Mucosa of rectum (tissue), 2 donors: ENCODE data around the gene MAGI2.

Source experiments
- H3K27ac ChIP-seq, 2 donors: one replicate each; pipeline ENCODE4 v1.7.0; 2013; ENCODE audit warnings: inconsistent platforms in 2 of 2, low read depth in 2 of 2, low read length in 2 of 2
- H3K27me3 ChIP-seq, 2 donors: one replicate each; pipeline ENCODE4 v1.7.0; 2013; ENCODE audit warnings: low read length in 2 of 2; ENCODE audit not compliant: control insufficient read depth in 2 of 2, insufficient read depth in 2 of 2
- H3K36me3 ChIP-seq, 2 donors: one replicate each; pipeline ENCODE4 v1.7.0; 2013; ENCODE audit warnings: low read length in 2 of 2; ENCODE audit not compliant: control insufficient read depth in 2 of 2, insufficient read depth in 2 of 2
- H3K4me1 ChIP-seq, 2 donors: one replicate each; pipeline ENCODE4 v1.7.0; 2013; ENCODE audit warnings: low read length in 2 of 2, mild to moderate bottlenecking in 1 of 2; ENCODE audit not compliant: control insufficient read depth in 2 of 2, insufficient read depth in 2 of 2
- H3K4me3 ChIP-seq, 2 donors: one replicate each; pipeline ENCODE4 v1.7.0; 2013; ENCODE audit warnings: low read length in 2 of 2
- H3K9ac ChIP-seq, 2 donors: one replicate each; pipeline ENCODE4 v1.7.0; 2013; ENCODE audit warnings: low read length in 2 of 2, low read depth in 1 of 2, mild to moderate bottlenecking in 1 of 2
- H3K9me3 ChIP-seq, 2 donors: one replicate each; pipeline ENCODE4 v1.7.0; 2013; ENCODE audit warnings: low read length in 2 of 2; ENCODE audit not compliant: control insufficient read depth in 2 of 2
- donor health status: healthy.
- donor health status: Normal muscosa, but diverticular disease.

MAGI2 gene

DNA sequence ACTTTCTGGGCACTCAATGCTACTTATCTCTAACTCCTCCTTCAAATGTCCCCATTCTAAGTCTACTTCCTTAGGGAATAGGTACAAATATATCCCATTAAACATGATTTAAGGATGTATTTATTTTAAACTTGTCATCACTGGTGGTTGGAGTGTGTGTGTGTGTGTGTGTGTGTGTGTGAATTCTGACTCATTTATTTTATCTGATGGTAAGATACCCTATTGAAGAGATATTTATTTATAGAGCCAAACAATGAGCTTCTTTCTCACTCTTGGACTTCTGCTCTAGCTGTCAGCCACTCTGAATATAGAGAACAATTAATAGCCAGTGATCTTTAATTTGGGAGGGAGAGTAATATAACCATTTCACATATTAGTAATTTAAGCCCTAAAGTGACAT, 17.8 kb upstream of the MAGI2 start:
- H3K9ac ChIP-seq: no peak overlapping the region
- no peaks in the 10 kb centered on the region for H3K4me1 ChIP-seq
- no peak overlapping the region for H3K27ac ChIP-seq
- H3K36me3 ChIP-seq: no peaks in the 10 kb centered on the region
- H3K9me3 ChIP-seq: no peaks in the 10 kb centered on the region
- H3K27me3 ChIP-seq: no peaks in the 10 kb centered on the region
- H3K4me3 ChIP-seq: no peak overlapping the region

GRCh38 chr7:79465551-79465950, 12.1 kb upstream of the MAGI2 start:
- Histone ChIP-seq H3K4me3 (no peak overlapping the region), H3K9ac (no peak overlapping the region), H3K9me3 (no peaks in the 10 kb centered on the region), H3K27ac (no peak overlapping the region), H3K27me3 (no peaks in the 10 kb centered on the region), H3K36me3 (no peaks in the 10 kb centered on the region), H3K4me1 (no peaks in the 10 kb centered on the region)

- no peaks in the 10 kb centered on the region for H3K9me3 ChIP-seq
- H3K4me3 ChIP-seq: no peak overlapping the region
- H3K4me1 ChIP-seq: no peaks in the 10 kb centered on the region
- no peaks in the 10 kb centered on the region for H3K36me3 ChIP-seq
- no peak overlapping the region for H3K9ac ChIP-seq
- H3K27me3 ChIP-seq: no peaks in the 10 kb centered on the region
- no peak overlapping the region for H3K27ac ChIP-seq
Measured at GRCh38 chr7:79464051-79464450, 10.6 kb upstream of the MAGI2 start.

- H3K9ac ChIP-seq: no peak overlapping the region
- H3K9me3 ChIP-seq: no peaks in the 10 kb centered on the region
- no peaks in the 10 kb centered on the region for H3K4me1 ChIP-seq
- no peak overlapping the region for H3K27ac ChIP-seq
- H3K4me3 ChIP-seq: no peak overlapping the region
- H3K27me3 ChIP-seq: no peaks in the 10 kb centered on the region
- H3K36me3 ChIP-seq: no peaks in the 10 kb centered on the region
Measured at GRCh38 chr7:79462390-79462789, 8.9 kb upstream of the MAGI2 start.

DNA sequence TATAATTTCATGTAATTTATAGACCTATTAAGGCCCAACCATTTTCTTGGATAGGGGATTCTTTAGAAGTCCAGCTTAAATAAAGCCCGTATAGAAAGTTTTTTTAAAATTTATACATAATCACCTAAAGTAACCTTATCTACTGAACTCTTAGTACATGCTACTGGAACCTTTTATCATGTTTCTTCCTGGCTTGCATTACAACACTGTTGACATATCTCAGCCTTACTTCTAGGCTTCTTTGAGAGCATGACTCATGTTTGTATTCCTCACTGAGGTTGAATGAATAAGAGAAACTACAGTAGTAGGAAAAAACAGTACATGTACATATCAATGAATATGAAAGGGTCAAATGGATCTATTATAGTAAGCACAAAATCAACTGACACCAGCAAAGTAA, 8.2 kb upstream of the MAGI2 start:
- H3K9me3 ChIP-seq: no peaks in the 10 kb centered on the region
- H3K27me3 ChIP-seq: no peaks in the 10 kb centered on the region
- H3K4me3 ChIP-seq: no peak overlapping the region
- no peaks in the 10 kb centered on the region for H3K4me1 ChIP-seq
- H3K9ac ChIP-seq: no peak overlapping the region
- H3K27ac ChIP-seq: no peak overlapping the region
- no peaks in the 10 kb centered on the region for H3K36me3 ChIP-seq

GRCh38 chr7:79459381-79459780, 5.9 kb upstream of the MAGI2 start:
- no peak overlapping the region for H3K4me3 ChIP-seq
- H3K9ac ChIP-seq: no peak overlapping the region
- H3K4me1 ChIP-seq: no peaks in the 10 kb centered on the region
- H3K27me3 ChIP-seq: no peaks in the 10 kb centered on the region
- H3K27ac ChIP-seq: no peak overlapping the region
- no peaks in the 10 kb centered on the region for H3K36me3 ChIP-seq
- H3K9me3 ChIP-seq: no peaks in the 10 kb centered on the region

DNA sequence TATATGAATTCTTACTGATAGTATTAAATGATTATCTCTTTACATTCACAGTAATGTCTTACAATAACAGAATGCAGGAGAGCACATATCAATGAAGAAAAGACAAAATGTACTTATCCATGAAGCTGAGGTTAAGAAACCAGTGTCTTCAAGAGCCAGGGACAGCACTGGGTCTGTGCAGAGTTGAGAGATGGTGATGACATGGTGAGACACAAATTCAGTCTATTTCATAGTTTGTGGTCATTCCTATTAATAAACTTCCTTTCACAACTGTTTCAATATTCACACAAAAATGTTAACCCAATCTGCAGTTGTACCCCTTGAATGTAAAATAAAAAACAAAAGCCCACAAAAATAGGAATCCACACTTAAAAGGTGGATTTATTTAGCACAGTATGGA, 5.3 kb upstream of the MAGI2 start:
- Histone ChIP-seq H3K27me3 (no peaks in the 10 kb centered on the region), H3K4me1 (no peaks in the 10 kb centered on the region), H3K27ac (no peak overlapping the region), H3K4me3 (no peak overlapping the region), H3K9me3 (no peaks in the 10 kb centered on the region), H3K9ac (no peak overlapping the region), H3K36me3 (no peaks in the 10 kb centered on the region)

DNA sequence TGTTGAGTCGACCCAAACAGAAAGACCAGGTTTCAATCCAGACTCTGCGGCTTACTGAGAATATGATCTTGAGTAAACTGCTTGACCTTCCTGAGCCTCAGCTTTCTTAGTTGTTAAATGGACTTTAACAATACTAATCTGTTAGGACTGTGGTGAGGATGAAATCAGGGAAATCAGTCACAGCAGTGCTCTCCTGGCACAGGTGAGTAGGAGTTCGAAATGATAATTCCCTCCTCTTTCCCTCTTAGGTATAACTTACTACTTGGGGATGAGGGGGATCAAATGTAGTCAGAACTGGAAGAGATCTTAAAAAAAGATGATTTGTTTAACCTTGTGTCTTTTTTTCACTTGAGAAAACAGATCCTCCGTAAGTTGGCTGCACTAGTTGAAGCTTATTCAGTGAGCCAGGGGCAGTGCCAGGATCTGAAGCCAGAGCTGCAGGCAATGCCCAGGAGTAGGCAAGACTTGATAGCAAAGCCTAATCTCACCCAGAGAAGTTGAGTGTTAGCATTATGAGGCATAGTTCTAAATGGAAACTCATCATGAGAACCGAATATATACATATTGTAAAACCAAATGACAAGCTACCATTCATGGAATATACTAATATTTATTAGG, 1.8 kb upstream of the MAGI2 start:
- Histone ChIP-seq H3K4me3 (peak overlapping the region in 1 of 2 donors; percentile 76), H3K9ac (no peak overlapping the region), H3K27me3 (peaks cover 6 to 8% of the 10 kb centered on the region in 2 donors), H3K9me3 (no peaks in the 10 kb centered on the region), H3K36me3 (no peaks in the 10 kb centered on the region), H3K4me1 (peaks cover 0 to 3% of the 10 kb centered on the region in 2 donors), H3K27ac (no peak overlapping the region)

- peaks cover 0 to 3% of the 10 kb centered on the region in 2 donors for H3K4me1 ChIP-seq
- H3K9me3 ChIP-seq: no peaks in the 10 kb centered on the region
- no peaks in the 10 kb centered on the region for H3K36me3 ChIP-seq
- peak overlapping the region; percentile 64 to 74 for H3K9ac ChIP-seq
- peaks cover 6 to 8% of the 10 kb centered on the region in 2 donors for H3K27me3 ChIP-seq
- H3K27ac ChIP-seq: peak overlapping the region; percentile 83 to 87
- peak overlapping the region; percentile 76 for H3K4me3 ChIP-seq
Measured at GRCh38 chr7:79454361-79454960, 994 bp upstream of the MAGI2 start.

DNA sequence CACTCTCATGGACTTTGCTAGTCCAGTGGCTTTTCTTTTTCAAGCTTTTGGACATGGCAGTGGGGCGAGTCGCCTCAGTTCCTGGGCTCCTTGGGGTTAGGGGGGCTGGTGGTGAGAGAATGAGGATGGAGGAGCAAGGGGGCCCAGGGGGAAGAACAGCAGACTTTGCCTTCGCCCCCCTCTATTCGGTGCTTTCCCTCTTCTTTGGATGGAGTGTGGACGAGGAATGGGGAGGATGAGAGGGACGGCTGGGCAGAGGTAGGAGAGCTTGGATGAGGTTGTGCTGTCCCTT, 255 bp downstream of the MAGI2 start:
- no peaks in the 10 kb centered on the region for H3K9me3 ChIP-seq
- no peaks in the 10 kb centered on the region for H3K36me3 ChIP-seq
- peaks cover 6 to 8% of the 10 kb centered on the region in 2 donors for H3K27me3 ChIP-seq
- H3K4me3 ChIP-seq: peak overlapping the region; percentile 76
- H3K27ac ChIP-seq: peak overlapping the region; percentile 83 to 87
- H3K9ac ChIP-seq: peak overlapping the region; percentile 38 to 74
- peaks cover 0 to 3% of the 10 kb centered on the region in 2 donors for H3K4me1 ChIP-seq
